PC-9 (cell line): ENCODE measurements around the gene CARHSP1.

Experiments used
- EZH2 ChIP-seq: fragments of 200-600 bp; sonication (generic); IDR thresholded peaks from 2 replicates; pipeline ENCODE4 v1.8.0; 2017; ENCODE audit warnings: antibody characterized with exemption, low read depth
- TF ChIP-seq, protein P1 (sequence below): fragments of 200-600 bp; sonication (generic); conservative IDR thresholded peaks from 2 replicates; pipeline ENCODE4 v1.6.1; 2017; ENCODE audit warnings: mixed run types, antibody characterized with exemption, mild to moderate bottlenecking, moderate library complexity

DNA sequence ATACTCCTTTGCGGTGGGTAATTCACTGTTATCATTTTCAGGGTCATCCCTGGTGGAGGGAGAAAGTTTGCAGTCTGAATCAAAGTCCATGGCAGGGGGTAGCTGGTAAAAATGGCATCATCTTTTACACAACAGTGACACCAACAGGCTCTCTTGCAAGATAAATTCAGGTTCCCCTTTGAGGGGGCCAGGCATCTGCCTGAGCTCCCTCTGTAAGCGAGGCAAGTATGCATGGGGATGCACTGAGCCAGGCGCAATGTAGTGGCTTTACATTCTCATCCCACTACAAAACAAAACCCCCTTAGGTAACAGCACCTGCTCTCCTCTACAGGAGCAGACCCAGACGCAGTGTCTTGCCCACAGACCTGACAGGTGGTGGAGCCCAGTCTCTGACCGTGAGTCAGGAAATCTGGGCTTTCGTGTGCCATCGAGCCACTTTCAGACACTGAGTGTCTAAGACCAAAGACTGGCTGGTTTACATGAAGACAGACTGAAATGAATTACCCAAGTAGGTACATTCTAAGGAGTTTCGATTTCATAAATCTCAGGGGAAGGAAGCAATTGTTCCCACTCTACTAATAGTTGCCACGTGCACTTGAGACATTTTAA, 31.0 kb upstream of the CARHSP1 start:
- TF ChIP-seq, protein P1, sequence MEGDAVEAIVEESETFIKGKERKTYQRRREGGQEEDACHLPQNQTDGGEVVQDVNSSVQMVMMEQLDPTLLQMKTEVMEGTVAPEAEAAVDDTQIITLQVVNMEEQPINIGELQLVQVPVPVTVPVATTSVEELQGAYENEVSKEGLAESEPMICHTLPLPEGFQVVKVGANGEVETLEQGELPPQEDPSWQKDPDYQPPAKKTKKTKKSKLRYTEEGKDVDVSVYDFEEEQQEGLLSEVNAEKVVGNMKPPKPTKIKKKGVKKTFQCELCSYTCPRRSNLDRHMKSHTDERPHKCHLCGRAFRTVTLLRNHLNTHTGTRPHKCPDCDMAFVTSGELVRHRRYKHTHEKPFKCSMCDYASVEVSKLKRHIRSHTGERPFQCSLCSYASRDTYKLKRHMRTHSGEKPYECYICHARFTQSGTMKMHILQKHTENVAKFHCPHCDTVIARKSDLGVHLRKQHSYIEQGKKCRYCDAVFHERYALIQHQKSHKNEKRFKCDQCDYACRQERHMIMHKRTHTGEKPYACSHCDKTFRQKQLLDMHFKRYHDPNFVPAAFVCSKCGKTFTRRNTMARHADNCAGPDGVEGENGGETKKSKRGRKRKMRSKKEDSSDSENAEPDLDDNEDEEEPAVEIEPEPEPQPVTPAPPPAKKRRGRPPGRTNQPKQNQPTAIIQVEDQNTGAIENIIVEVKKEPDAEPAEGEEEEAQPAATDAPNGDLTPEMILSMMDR: no peak
- no peak for TF ChIP-seq EZH2
